ENCODE results near the gene SETD2.

DNA sequence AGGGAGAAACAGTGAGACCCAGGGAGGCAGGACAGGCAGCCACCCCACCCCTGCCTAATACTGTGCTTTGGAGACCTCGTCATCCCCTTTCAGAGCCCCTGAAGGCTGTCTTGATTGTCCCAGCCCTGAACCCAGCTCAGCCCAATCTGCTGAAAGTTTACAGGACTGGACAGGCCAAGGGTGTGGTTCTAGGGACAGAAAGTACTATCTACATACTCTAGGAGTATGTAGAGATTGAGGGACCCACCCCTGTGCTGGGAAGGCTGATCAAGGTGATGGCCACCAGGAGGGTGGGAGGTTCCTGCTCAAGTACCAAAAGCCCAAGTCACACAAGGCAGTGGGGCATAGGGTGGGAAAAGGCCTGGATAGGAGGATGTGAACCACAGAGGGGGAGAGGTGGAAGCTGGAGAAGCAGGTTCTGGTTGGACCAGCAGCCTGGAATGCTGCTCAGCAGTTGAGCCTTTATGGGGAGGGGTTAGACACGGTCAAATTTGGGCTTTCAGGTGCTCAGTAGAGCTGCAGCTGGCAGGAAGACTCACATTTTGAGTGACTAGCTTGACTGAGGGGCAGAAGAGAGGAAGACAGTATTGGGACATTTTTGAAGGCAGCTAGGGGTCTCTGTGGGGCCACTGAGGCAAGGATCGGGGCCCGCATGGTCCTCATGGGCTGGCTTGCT lies 177.7 kb downstream of the SETD2 start:
- TF ChIP-seq, protein P1, sequence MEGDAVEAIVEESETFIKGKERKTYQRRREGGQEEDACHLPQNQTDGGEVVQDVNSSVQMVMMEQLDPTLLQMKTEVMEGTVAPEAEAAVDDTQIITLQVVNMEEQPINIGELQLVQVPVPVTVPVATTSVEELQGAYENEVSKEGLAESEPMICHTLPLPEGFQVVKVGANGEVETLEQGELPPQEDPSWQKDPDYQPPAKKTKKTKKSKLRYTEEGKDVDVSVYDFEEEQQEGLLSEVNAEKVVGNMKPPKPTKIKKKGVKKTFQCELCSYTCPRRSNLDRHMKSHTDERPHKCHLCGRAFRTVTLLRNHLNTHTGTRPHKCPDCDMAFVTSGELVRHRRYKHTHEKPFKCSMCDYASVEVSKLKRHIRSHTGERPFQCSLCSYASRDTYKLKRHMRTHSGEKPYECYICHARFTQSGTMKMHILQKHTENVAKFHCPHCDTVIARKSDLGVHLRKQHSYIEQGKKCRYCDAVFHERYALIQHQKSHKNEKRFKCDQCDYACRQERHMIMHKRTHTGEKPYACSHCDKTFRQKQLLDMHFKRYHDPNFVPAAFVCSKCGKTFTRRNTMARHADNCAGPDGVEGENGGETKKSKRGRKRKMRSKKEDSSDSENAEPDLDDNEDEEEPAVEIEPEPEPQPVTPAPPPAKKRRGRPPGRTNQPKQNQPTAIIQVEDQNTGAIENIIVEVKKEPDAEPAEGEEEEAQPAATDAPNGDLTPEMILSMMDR (IDR thresholded peaks at IDR 0.05; ENCODE audit: low read depth, low read length, poor library complexity, severe bottlenecking), result no peak
- TF ChIP-seq EZH2phosphoT487 (IDR thresholded peaks at IDR 0.05; ENCODE audit: borderline replicate concordance, low read length), result no peak

Data from DOHH2 (cell line).